ENCODE results near the gene CCNC. TPM values are rescaled to one million over a fixed set of nuclear protein-coding genes. Genes with fewer than 3 reads are reported as not detected.
A peak's percentile ranks its signal among the peaks of the same experiment; 100 is the strongest.

CCNC gene
- total RNA-seq, 1 experiment from 2014 or later, result 94.6 TPM

- Mint-ChIP-seq H3K9me3 (ENCODE audit: unreplicated experiment) (no peaks in the 10 kb centered on the region), H3K27me3 (ENCODE audit: insufficient read depth, unreplicated experiment) (peaks cover 31% of the 10 kb centered on the region), H3K36me3 (ENCODE audit: insufficient read depth, unreplicated experiment) (no peaks in the 10 kb centered on the region), H3K27ac (ENCODE audit: unreplicated experiment) (no peak overlapping the region), H3K4me3 (ENCODE audit: unreplicated experiment) (no peak overlapping the region), H3K4me1 (ENCODE audit: low read depth, unreplicated experiment) (no peaks in the 10 kb centered on the region)
- POLR2A ChIA-PET, result no interaction called here
- Histone ChIP-seq H3K27me3 (replicated peaks; ENCODE audit: control insufficient read depth, insufficient read depth, low read length) (peaks cover 2% of the 10 kb centered on the region; the same call in 1 of the 2 replicates), H3K4me1 (no peaks in the 10 kb centered on the region), H3K4me3 (ENCODE audit: low read depth, low read length) (no peak overlapping the region), H3K36me3 (ENCODE audit: control insufficient read depth, insufficient read depth, low read length) (no peaks in the 10 kb centered on the region), H3K9me3 (no peaks in the 10 kb centered on the region)
- intact Hi-C loops (cut with micrococcal nuclease; ENCODE audit: unreplicated experiment), result no loop called here
- BruUV-seq (replicated peaks), result no TSS peak
- no peak for DNase-seq
- no peak for TF ChIP-seq CTCF (IDR thresholded peaks at IDR 0.05; ENCODE audit: insufficient read depth in 1 of 2, low read depth in 1 of 2, low read length in 1 of 2, severe bottlenecking in 1 of 2, unreplicated experiment in 1 of 2)
- CTCF ChIA-PET, result no interaction called here
Measured at GRCh38 chr6:99591673-99592364, 23.4 kb upstream of the CCNC start.

GRCh38 chr6:99590728-99591672, 22.5 kb upstream of the CCNC start:
- H3K9me3 Mint-ChIP-seq (ENCODE audit: unreplicated experiment), result no peaks in the 10 kb centered on the region
- ChIA-PET POLR2A (no interaction called here), CTCF (no interaction called here)
- no peaks in the 10 kb centered on the region for H3K36me3 Mint-ChIP-seq (ENCODE audit: insufficient read depth, unreplicated experiment)
- H3K4me1 ChIP-seq, result no peaks in the 10 kb centered on the region
- no peak overlapping the region for H3K27ac Mint-ChIP-seq (ENCODE audit: unreplicated experiment)
- peak in 1 of 2 experiments; percentile 14 for DNase-seq
- no peaks in the 10 kb centered on the region for H3K36me3 ChIP-seq (ENCODE audit: control insufficient read depth, insufficient read depth, low read length)
- no peak for TF ChIP-seq CTCF (IDR thresholded peaks at IDR 0.05; ENCODE audit: insufficient read depth in 1 of 2, low read depth in 1 of 2, low read length in 1 of 2, severe bottlenecking in 1 of 2, unreplicated experiment in 1 of 2)
- no TSS peak for BruUV-seq (replicated peaks)
- intact Hi-C loops (cut with micrococcal nuclease; ENCODE audit: unreplicated experiment), result no loop called here
- peaks cover 2% of the 10 kb centered on the region; the same call in 1 of the 2 replicates for H3K27me3 ChIP-seq (replicated peaks; ENCODE audit: control insufficient read depth, insufficient read depth, low read length)
- no peaks in the 10 kb centered on the region for H3K9me3 ChIP-seq
- peaks cover 31% of the 10 kb centered on the region for H3K27me3 Mint-ChIP-seq (ENCODE audit: insufficient read depth, unreplicated experiment)
- H3K4me3 Mint-ChIP-seq (ENCODE audit: unreplicated experiment), result no peak overlapping the region
- no peak overlapping the region for H3K4me3 ChIP-seq (ENCODE audit: low read depth, low read length)
- H3K4me1 Mint-ChIP-seq (ENCODE audit: low read depth, unreplicated experiment), result no peaks in the 10 kb centered on the region

GRCh38 chr6:99589907-99590493, 21.5 kb upstream of the CCNC start:
- Mint-ChIP-seq H3K4me3 (ENCODE audit: unreplicated experiment) (no peak overlapping the region), H3K27ac (ENCODE audit: unreplicated experiment) (no peak overlapping the region), H3K36me3 (ENCODE audit: insufficient read depth, unreplicated experiment) (no peaks in the 10 kb centered on the region), H3K27me3 (ENCODE audit: insufficient read depth, unreplicated experiment) (peaks cover 24% of the 10 kb centered on the region), H3K4me1 (ENCODE audit: low read depth, unreplicated experiment) (no peaks in the 10 kb centered on the region), H3K9me3 (ENCODE audit: unreplicated experiment) (no peaks in the 10 kb centered on the region)
- Histone ChIP-seq H3K9me3 (no peaks in the 10 kb centered on the region), H3K4me3 (ENCODE audit: low read depth, low read length) (no peak overlapping the region), H3K27me3 (replicated peaks; ENCODE audit: control insufficient read depth, insufficient read depth, low read length) (peaks cover 2% of the 10 kb centered on the region; the same call in 1 of the 2 replicates), H3K4me1 (no peaks in the 10 kb centered on the region), H3K36me3 (ENCODE audit: control insufficient read depth, insufficient read depth, low read length) (no peaks in the 10 kb centered on the region)
- intact Hi-C loops (cut with micrococcal nuclease; ENCODE audit: unreplicated experiment), result loop anchor here (2.0 kb wide), 2 partner anchors 25 to 233 kb away; no protein-coding TSS in a partner anchor
- ChIA-PET POLR2A (no interaction called here), CTCF (interaction anchor here (1.1 kb wide), 1 partner anchor 255 kb away, joined by 3 read pairs; no protein-coding TSS in a partner anchor)
- BruUV-seq (replicated peaks), result no TSS peak
- DNase-seq, result no peak
- TF ChIP-seq CTCF (IDR thresholded peaks at IDR 0.05; ENCODE audit: insufficient read depth in 1 of 2, low read depth in 1 of 2, low read length in 1 of 2, severe bottlenecking in 1 of 2, unreplicated experiment in 1 of 2), result no peak

All from Caco-2 (cell line).